Tibial nerve (tissue), 4 donors: Measurements from ENCODE around the gene ALKBH8. TPM values are rescaled to one million over a fixed set of nuclear protein-coding genes. Genes with fewer than 3 reads are reported as not detected.

Experiments
- DNase-seq, 2 donors: peaks; one replicate each; pipeline ENCODE4 v3.0.0-alpha.2; 2019; ENCODE audit warnings: low spot score in 2 of 2
- H3K27ac ChIP-seq, 4 donors: fragments of 200-600 bp; sonication (generic) in 3 of 4; one replicate each; pipeline ENCODE4 v1.5.1; 2017 to 2019; ENCODE audit warnings: mild to moderate bottlenecking in 1 of 4
- H3K27me3 ChIP-seq, 2 donors: fragments of 200-600 bp; sonication (generic) in 1 of 2; one replicate each; pipeline versions ENCODE4 v1.5.1 to v1.6.0; 2017 to 2019
- H3K36me3 ChIP-seq, 3 donors: fragments of 200-600 bp; sonication (generic); one replicate each; pipeline ENCODE4 v1.5.1; 2018 to 2019
- H3K4me1 ChIP-seq, 4 donors: fragments of 200-600 bp; sonication (generic) in 3 of 4; one replicate each; pipeline ENCODE4 v1.5.1; 2017 to 2019
- H3K4me3 ChIP-seq, 4 donors: fragments of 200-600 bp; sonication (generic) in 3 of 4; one replicate each; pipeline ENCODE4 v1.5.1; 2017 to 2019; ENCODE audit warnings: mild to moderate bottlenecking in 1 of 4, moderate library complexity in 1 of 4
- H3K9me3 ChIP-seq, 4 donors: fragments of 200-600 bp; sonication (generic) in 3 of 4; one replicate each; pipeline ENCODE4 v1.5.1; 2017 to 2019
- CTCF ChIP-seq, 5 experiments: fragments of 200-600 bp in 3 of 5; fragments of 450-650 bp in 2 of 5; sonication (generic) in 3 of 5; IDR thresholded peaks; one replicate each; pipeline ENCODE4 v1.5.1; 2016 to 2019; ENCODE audit warnings: antibody characterized with exemption in 5 of 5, mild to moderate bottlenecking in 3 of 5, moderate library complexity in 2 of 5
- EP300 ChIP-seq, 2 donors: sonication (generic); formaldehyde crosslinking; IDR thresholded peaks; one replicate each; pipeline ENCODE4 v1.6.1; 2017; ENCODE audit warnings: antibody characterized with exemption in 2 of 2, mild to moderate bottlenecking in 1 of 2
- POLR2A ChIP-seq, 2 donors: fragments of 450-650 bp; IDR thresholded peaks; one replicate each; pipeline ENCODE4 v1.6.1; 2017; ENCODE audit warnings: antibody characterized with exemption in 2 of 2, mild to moderate bottlenecking in 2 of 2, moderate library complexity in 2 of 2
- WGBS, 2 donors: methylation state at CpG; one replicate each; pipeline ENCODE4 v1.1.5; 2018; 5-methylcytosine and 5-hydroxymethylcytosine counted together
- total RNA-seq, 4 donors: library from RNA; depleted of rRNA; stranded (reverse); fragments of >200 nt; gene quantifications; one replicate each; pipeline ENCODE4 v1.1.0, GENCODE V29; 2016

Gene ALKBH8
- total RNA-seq, 4 donors from 2014 or later: 3.6 to 6.3 (median 5.5) TPM

DNA sequence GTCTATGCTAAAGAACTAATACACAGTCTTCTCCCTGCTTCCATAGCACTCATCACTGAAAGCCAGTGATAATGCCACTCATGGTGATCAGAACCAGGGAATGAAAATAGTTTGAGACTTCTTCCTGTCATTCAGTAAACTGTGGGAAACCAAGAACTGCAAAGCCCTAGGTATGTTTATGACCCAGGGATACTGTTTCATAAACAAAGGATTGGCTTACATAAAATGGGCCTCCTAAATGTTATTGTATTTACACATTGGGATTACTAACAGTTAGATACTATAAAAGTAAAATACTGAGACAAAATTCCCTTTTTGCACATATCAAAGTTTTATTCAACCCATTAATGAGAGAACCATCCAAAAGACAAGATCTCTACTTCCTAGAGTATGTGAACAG is 86.6 kb downstream of the ALKBH8 start:
- Histone ChIP-seq H3K4me1 (no peaks in the 10 kb centered on the region), H3K27ac (no peak overlapping the region), H3K4me3 (no peak overlapping the region), H3K27me3 (no peaks in the 10 kb centered on the region), H3K9me3 (no peaks in the 10 kb centered on the region), H3K36me3 (no peaks in the 10 kb centered on the region)
- TF ChIP-seq POLR2A (IDR thresholded peaks at IDR 0.05) (no peak), EP300 (IDR thresholded peaks at IDR 0.05) (no peak), CTCF (IDR thresholded peaks at IDR 0.05) (no peak)
- DNase-seq: no peak

- Histone ChIP-seq H3K4me1 (no peaks in the 10 kb centered on the region), H3K27me3 (no peaks in the 10 kb centered on the region), H3K9me3 (no peaks in the 10 kb centered on the region), H3K27ac (no peak overlapping the region), H3K4me3 (no peak overlapping the region), H3K36me3 (no peaks in the 10 kb centered on the region)
- DNase-seq: no peak
- WGBS, 2 donors: 81 to 86% methylated on average over 3 of the region's 3 CpGs
- TF ChIP-seq EP300 (IDR thresholded peaks at IDR 0.05): no peak
- TF ChIP-seq CTCF (IDR thresholded peaks at IDR 0.05): no peak
- no peak for TF ChIP-seq POLR2A (IDR thresholded peaks at IDR 0.05)
Measured at GRCh38 chr11:107477820-107478219, 87.7 kb downstream of the ALKBH8 start.

GRCh38 chr11:107473792-107474191 is 91.7 kb downstream of the ALKBH8 start:
- no peaks in the 10 kb centered on the region for H3K36me3 ChIP-seq
- WGBS, 2 donors: 83 to 96% methylated on average over 3 of the region's 3 CpGs
- no peaks in the 10 kb centered on the region for H3K9me3 ChIP-seq
- no peaks in the 10 kb centered on the region for H3K4me1 ChIP-seq
- TF ChIP-seq POLR2A (IDR thresholded peaks at IDR 0.05) (no peak), CTCF (IDR thresholded peaks at IDR 0.05) (no peak), EP300 (IDR thresholded peaks at IDR 0.05) (no peak)
- no peak overlapping the region for H3K27ac ChIP-seq
- DNase-seq: no peak
- no peaks in the 10 kb centered on the region for H3K27me3 ChIP-seq
- no peak overlapping the region for H3K4me3 ChIP-seq

DNA sequence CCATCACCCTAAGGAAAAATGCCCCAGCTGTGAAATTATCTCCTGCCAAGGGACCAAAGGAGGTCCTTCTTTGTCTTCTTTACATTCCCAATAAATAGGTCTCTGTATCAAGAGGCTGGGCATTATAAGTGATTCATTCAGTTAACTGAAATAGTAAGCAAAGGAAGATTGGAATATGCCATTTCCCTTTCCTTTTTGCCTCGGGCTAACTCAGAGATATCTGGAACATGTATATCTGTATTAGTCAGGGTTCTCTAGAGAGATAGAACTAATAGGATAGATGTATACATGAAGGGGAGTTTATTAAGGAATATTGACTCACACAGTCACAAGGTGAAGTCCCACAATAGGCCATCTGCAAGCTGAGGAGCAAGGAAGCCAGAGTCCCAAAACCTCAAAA is 92.6 kb downstream of the ALKBH8 start:
- no peak for DNase-seq
- Histone ChIP-seq H3K4me1 (no peaks in the 10 kb centered on the region), H3K4me3 (no peak overlapping the region), H3K27me3 (no peaks in the 10 kb centered on the region), H3K36me3 (no peaks in the 10 kb centered on the region), H3K9me3 (no peaks in the 10 kb centered on the region), H3K27ac (no peak overlapping the region)
- WGBS, 2 donors: 79 to 84% methylated on average over 1 of the region's 1 CpG
- TF ChIP-seq POLR2A (IDR thresholded peaks at IDR 0.05) (no peak), EP300 (IDR thresholded peaks at IDR 0.05) (no peak), CTCF (IDR thresholded peaks at IDR 0.05) (no peak)

DNA sequence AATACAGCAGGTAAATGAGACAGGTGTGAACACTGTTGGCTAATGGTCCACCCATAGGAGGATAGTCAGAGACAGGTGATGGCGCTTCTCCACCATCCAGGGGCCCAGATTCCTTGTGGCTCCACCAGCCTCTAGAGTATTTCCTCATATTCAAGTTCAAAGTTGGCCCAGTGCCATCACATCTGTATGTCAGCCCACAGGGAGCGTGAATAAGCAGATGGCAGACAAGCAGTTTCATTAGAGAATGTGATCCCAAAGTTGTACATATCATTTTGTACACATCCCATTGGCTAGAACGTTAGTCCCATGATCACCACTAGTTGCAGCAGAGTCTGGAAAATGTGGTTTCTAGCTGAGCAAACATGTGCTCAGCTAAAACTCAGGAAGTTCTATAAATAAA is 96.9 kb downstream of the ALKBH8 start:
- Histone ChIP-seq H3K9me3 (peaks cover 0 to 4% (median 0%) of the 10 kb centered on the region in 4 donors), H3K4me1 (no peaks in the 10 kb centered on the region), H3K27ac (no peak overlapping the region), H3K36me3 (no peaks in the 10 kb centered on the region), H3K4me3 (no peak overlapping the region), H3K27me3 (peaks cover 0 to 8% of the 10 kb centered on the region in 2 donors)
- WGBS, 2 donors: 56 to 68% methylated on average over 3 of the region's 3 CpGs
- no peak for TF ChIP-seq CTCF (IDR thresholded peaks at IDR 0.05)
- DNase-seq: peak in 1 of 2 donors; percentile 14
